Testis (tissue), 3 donors: Measurements from ENCODE around the gene PRDX6. TPM values are rescaled to one million over a fixed set of nuclear protein-coding genes. Genes with fewer than 3 reads are reported as not detected.
"Not testable (repeated sequence)": the region's sequence is repeated elsewhere in the genome, so short reads cannot be mapped to it uniquely, and the experiment has no call there.

Source experiments
- DNase-seq: peaks from one replicate; pipeline ENCODE4 v3.0.0-alpha.2; 2019
- H3K27ac ChIP-seq, 2 donors: fragments of 200-600 bp; sonication (generic); one replicate each; pipeline ENCODE4 v1.5.1; 2019
- H3K27me3 ChIP-seq: fragments of 200-600 bp; sonication (generic); one replicate; pipeline ENCODE4 v1.5.1; 2019
- H3K36me3 ChIP-seq: fragments of 200-600 bp; sonication (generic); one replicate; pipeline ENCODE4 v1.5.1; 2017; ENCODE audit warnings: low read depth; ENCODE audit errors: missing control alignments
- H3K4me1 ChIP-seq: fragments of 200-600 bp; sonication (generic); one replicate; pipeline ENCODE4 v1.5.1; 2019
- H3K4me3 ChIP-seq, 2 donors: fragments of 200-600 bp; sonication (generic); one replicate each; pipeline ENCODE4 v1.5.1; 2017 to 2019
- H3K9me3 ChIP-seq: fragments of 200-600 bp; sonication (generic); one replicate; pipeline ENCODE4 v1.5.1; 2017
- POLR2A ChIP-seq: fragments of 450-650 bp; IDR thresholded peaks from one replicate; pipeline ENCODE4 v1.6.1; 2017; ENCODE audit warnings: antibody characterized with exemption, mild to moderate bottlenecking, moderate library complexity
- WGBS, 2 donors: methylation state at CpG; one replicate each; pipeline ENCODE4 v1.1.5; 2018; 5-methylcytosine and 5-hydroxymethylcytosine counted together
- intact Hi-C: fragments of 100-400 bp; cut with DNase I; formaldehyde crosslinking; loops from one replicate; pipeline ENCODE4 v1.15.1; 2023; ENCODE audit warnings: low total_unique reads
- polyA plus RNA-seq: library from polyadenylated mRNA; stranded (reverse); fragments of 350-450 nt; fragmentation: Illumina TruSeq; extraction: RNeasy Lipid Tissue Mini Kit (QIAGEN cat#74804); gene quantifications from one replicate; pipeline ENCODE4 v1.2.3, GENCODE V29; 2014; ENCODE audit warnings: low read depth, low replicate concordance; ENCODE audit not compliant: insufficient read depth
- total RNA-seq, 2 donors: library from RNA; depleted of rRNA; stranded (reverse); fragments of >200 nt; gene quantifications; one replicate each; pipeline ENCODE4 v1.2.3, GENCODE V29; 2016
- TF ChIP-seq, protein P1 (sequence below), 3 experiments: fragments of 450-650 bp in 2 of 3; fragments of 200-600 bp in 1 of 3; sonication (generic) in 1 of 3; IDR thresholded peaks; one replicate each; pipeline ENCODE4 v1.5.1; 2016 to 2019; ENCODE audit warnings: antibody characterized with exemption in 3 of 3, mild to moderate bottlenecking in 2 of 3, moderate library complexity in 1 of 3

Gene PRDX6
- total and polyA plus RNA-seq, 3 donors from 2014 or later, result 376 to 458 (median 385) TPM

DNA sequence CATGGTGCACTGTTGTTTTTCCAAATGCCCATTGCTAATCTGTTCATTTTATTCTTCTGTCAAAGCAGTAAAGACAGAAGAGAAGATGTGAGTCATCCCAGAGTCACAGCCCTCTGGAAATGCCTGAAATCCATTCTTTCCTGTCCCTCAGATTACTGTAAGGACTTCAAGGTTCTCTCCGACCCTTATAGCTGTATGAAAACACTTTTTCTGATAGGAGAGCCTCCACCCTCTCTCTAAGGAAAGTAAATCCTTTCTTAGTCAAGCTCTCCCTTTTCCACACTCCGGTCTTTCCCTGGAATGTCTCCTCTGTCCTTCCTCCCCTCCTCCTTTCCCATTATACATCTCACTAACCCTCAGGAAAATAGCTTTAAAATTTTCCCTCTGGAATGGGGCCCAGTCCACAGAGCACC is 3.5 kb upstream of the PRDX6 start:
- no peak overlapping the region for H3K4me3 ChIP-seq
- TF ChIP-seq, protein P1, sequence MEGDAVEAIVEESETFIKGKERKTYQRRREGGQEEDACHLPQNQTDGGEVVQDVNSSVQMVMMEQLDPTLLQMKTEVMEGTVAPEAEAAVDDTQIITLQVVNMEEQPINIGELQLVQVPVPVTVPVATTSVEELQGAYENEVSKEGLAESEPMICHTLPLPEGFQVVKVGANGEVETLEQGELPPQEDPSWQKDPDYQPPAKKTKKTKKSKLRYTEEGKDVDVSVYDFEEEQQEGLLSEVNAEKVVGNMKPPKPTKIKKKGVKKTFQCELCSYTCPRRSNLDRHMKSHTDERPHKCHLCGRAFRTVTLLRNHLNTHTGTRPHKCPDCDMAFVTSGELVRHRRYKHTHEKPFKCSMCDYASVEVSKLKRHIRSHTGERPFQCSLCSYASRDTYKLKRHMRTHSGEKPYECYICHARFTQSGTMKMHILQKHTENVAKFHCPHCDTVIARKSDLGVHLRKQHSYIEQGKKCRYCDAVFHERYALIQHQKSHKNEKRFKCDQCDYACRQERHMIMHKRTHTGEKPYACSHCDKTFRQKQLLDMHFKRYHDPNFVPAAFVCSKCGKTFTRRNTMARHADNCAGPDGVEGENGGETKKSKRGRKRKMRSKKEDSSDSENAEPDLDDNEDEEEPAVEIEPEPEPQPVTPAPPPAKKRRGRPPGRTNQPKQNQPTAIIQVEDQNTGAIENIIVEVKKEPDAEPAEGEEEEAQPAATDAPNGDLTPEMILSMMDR (IDR thresholded peaks at IDR 0.05), result no peak
- TF ChIP-seq POLR2A, result no peak
- 27 to 48% methylated on average over 2 of the region's 2 CpGs for WGBS, 2 donors

DNA sequence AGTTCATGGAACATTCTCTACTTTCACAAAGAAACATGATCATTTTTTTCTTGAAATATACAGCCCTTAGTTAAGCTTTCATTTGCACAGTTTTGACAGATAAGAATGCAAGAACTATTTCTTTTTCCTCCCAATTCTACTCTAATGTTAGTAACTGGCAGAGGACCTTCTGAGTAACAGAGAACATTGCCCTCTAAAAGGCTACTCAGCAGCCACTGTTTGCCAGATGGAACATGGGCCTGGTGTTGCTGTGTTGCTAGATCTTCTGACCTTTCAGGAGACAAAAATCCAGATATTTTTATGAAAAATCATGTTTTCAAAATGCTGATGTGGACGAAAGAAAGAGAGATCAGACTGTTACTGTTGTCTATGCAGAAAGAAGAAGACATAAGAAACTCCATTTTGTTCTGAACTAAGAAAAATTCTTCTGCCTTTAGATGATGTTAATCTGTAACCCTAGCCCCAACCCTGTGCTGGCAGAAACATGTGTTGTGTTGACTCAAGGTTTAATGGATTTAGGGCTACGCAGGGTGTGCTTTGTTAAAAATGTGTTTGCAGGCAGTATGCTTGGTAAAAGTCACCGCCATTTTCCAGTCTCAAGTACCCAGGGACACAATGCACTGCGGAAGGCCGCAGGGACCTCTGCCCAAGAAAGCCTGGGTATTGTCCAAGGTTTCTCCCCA is 2.9 kb upstream of the PRDX6 start:
- no peaks in the 10 kb centered on the region for H3K9me3 ChIP-seq
- 62 to 80% methylated on average over 5 of the region's 5 CpGs for WGBS, 2 donors
- TF ChIP-seq POLR2A, result no peak
- TF ChIP-seq, protein P1 (IDR thresholded peaks at IDR 0.05), result no peak
- H3K36me3 ChIP-seq, result no peaks in the 10 kb centered on the region
- no peak overlapping the region for H3K4me3 ChIP-seq
- intact Hi-C loops, result no loop called here
- peak overlapping the region in 1 of 2 donors; percentile 67 for H3K27ac ChIP-seq
- H3K4me1 ChIP-seq, result peaks cover 23% of the 10 kb centered on the region
- DNase-seq, result no peak
- H3K27me3 ChIP-seq, result no peaks in the 10 kb centered on the region

More for the DNA sequence above, 3.5 kb upstream of the PRDX6 start:
- DNase-seq, result no peak
- Histone ChIP-seq H3K27me3 (no peaks in the 10 kb centered on the region), H3K36me3 (no peaks in the 10 kb centered on the region), H3K9me3 (no peaks in the 10 kb centered on the region), H3K4me1 (peaks cover 23% of the 10 kb centered on the region), H3K27ac (peak overlapping the region in 1 of 2 donors; percentile 67)
- intact Hi-C loops, result no loop called here

DNA sequence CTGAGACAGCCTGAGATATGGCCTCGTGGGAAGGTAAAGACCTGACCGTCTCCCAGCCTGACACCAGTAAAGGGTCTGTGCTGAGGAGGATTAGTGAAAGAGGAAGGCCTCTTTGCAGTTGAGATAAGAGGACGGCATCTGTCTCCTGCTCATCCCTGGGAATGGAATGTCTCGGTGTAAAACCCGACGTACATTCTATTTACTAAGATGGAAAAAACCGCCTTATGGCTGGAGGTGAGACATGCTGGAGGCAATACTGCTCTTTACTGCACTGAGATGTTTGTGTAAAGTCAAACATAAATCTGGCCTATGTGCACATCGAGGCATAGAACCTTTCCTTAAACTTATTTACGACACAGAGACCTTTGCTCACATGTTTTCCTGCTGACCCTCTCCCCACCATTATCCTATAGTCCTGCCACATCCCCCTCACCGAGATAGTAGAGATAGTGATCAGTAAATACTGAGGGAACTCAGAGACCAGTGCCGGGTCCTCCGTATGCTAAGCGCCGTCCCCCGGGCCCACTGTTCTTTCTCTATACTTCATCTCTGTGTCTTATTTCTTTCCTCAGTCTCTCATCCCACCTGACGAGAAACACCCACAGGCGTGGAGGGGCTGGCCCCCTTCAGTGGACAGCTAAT is 2.2 kb upstream of the PRDX6 start:
- H3K36me3 ChIP-seq, H3K27me3 ChIP-seq, H3K9me3 ChIP-seq, DNase-seq, intact Hi-C loops, H3K4me3 ChIP-seq: not testable (repeated sequence)
- 51 to 62% methylated on average over 17 of the region's 17 CpGs for WGBS, 2 donors
- Histone ChIP-seq H3K4me1 (peaks cover 29% of the 10 kb centered on the region), H3K27ac (peak overlapping the region in 1 of 2 donors; percentile 89)

DNA sequence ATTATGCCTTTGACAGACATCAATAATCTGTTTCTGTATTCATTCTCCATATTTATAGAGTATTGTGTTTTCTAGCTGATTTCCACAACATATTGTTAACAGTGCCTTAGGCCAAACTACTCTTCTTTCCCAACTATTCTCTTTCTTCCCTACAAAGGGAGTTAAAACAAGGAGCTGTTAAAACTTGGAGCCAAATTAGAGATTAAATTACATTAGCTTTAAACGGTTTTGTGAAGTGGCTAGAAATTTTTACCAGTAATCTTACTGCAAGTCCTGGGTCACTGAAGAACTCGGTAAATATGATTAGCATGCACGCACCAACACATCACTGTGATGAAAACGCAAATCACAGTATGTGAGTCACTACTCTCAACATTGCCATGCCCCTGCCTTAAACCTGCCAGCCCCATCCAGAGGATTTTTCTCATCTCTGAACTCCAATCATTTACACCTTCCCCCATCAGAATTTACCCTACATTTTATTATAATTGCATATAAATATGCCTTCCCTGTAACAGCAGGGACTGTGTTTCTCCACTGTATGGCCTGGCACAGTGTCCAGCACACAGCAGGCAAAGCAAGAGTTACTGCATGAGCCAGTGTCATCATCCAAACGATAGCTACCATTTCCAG is 1.5 kb upstream of the PRDX6 start:
- no peak for DNase-seq
- H3K27ac ChIP-seq, result peak overlapping the region; percentile 89 to 90
- peaks cover 35% of the 10 kb centered on the region for H3K4me1 ChIP-seq
- H3K9me3 ChIP-seq, result no peaks in the 10 kb centered on the region
- intact Hi-C loops, result no loop called here
- H3K4me3 ChIP-seq, result peak overlapping the region; percentile 60 to 89
- H3K36me3 ChIP-seq, result no peaks in the 10 kb centered on the region
- 25 to 29% methylated on average over 5 of the region's 5 CpGs for WGBS, 2 donors
- no peak for TF ChIP-seq POLR2A
- TF ChIP-seq, protein P1 (IDR thresholded peaks at IDR 0.05), result no peak
- no peaks in the 10 kb centered on the region for H3K27me3 ChIP-seq

DNA sequence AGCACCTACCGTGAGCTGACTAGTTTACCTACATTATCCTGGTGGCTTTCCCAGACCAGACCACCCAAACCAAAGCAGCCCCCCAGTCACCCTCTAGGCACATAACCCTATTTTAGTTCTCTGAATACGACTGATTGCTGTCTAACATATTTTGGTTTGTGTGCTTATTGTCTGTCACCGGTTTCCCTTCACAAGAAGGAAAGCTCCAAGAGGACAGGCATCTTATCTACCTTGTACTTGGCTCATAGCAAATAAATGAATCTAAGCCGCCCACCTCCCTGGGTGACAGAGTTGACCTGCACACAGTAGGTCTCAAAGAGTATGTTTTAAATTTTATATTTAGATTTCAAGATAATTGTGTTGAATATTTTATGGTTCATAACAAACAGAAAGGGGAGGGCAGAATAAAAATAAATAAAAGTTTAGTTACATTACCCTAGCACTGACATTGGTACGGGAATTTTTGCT is 904 bp upstream of the PRDX6 start:
- H3K36me3 ChIP-seq, result no peaks in the 10 kb centered on the region
- intact Hi-C loops, result no loop called here
- peaks cover 36% of the 10 kb centered on the region for H3K4me1 ChIP-seq
- no peaks in the 10 kb centered on the region for H3K9me3 ChIP-seq
- DNase-seq, result no peak
- H3K4me3 ChIP-seq, result peak overlapping the region; percentile 60 to 89
- H3K27ac ChIP-seq, result peak overlapping the region; percentile 89 to 90
- H3K27me3 ChIP-seq, result no peaks in the 10 kb centered on the region
- TF ChIP-seq, protein P1 (IDR thresholded peaks at IDR 0.05), result no peak
- TF ChIP-seq POLR2A, result no peak
- 29 to 33% methylated on average over 5 of the region's 5 CpGs for WGBS, 2 donors
